HEK293 (cell line): ENCODE results near the gene DPH7.

Experiments used
- CTCF ChIA-PET: fragments of 350-600 bp; formaldehyde crosslinking; extraction: SDS; loops from one replicate; lab custom pipeline; 2021; ENCODE audit warnings: antibody characterized with exemption; lab: Yijun Ruan, JAX
- POLR2A ChIA-PET: fragments of 300-600 bp; formaldehyde crosslinking; extraction: SDS; loops from one replicate; lab custom pipeline; 2020; ENCODE audit warnings: antibody characterized with exemption, inconsistent platforms; lab: Yijun Ruan, JAX
- H3K27ac ChIP-seq: fragments of 200-500 bp; sonication (Bioruptor generic); 2 replicates; pipeline ENCODE4 v1.5.1; 2014; ENCODE audit warnings: low read depth, low read length, control low read depth, inconsistent platforms; ENCODE audit errors: extremely low read depth
- H3K36me3 ChIP-seq, 2 experiments: fragments of 200-500 bp in 1 of 2; sonication (Bioruptor generic) in 1 of 2; 1 replicate in 1 of 2; 2 replicates in 1 of 2; pipeline ENCODE4 v1.5.1; 2014 to 2017; ENCODE audit warnings: inconsistent platforms in 2 of 2, low read length in 2 of 2; ENCODE audit not compliant: control insufficient read depth in 2 of 2, insufficient read depth in 1 of 2
- H3K4me1 ChIP-seq: fragments of 200-500 bp; sonication (Bioruptor generic); 2 replicates; pipeline ENCODE4 v1.5.1; 2014; ENCODE audit warnings: mild to moderate bottlenecking, low read length, inconsistent platforms; ENCODE audit not compliant: control insufficient read depth, insufficient read depth
- H3K4me3 ChIP-seq: 2 replicates; pipeline ENCODE4 v1.5.1; 2011; ENCODE audit warnings: low read depth, mild to moderate bottlenecking, control low read depth, low read length, moderate library complexity
- H3K9me3 ChIP-seq: fragments of 200-500 bp; sonication (Bioruptor generic); 2 replicates; pipeline ENCODE4 v1.5.1; 2014; ENCODE audit warnings: low read depth, low read length, inconsistent platforms; ENCODE audit not compliant: control insufficient read depth, insufficient read depth
- KLF10 ChIP-seq: fragments of 450-650 bp; IDR thresholded peaks from 2 replicates; pipeline ENCODE4 v1.5.1; 2018; ENCODE audit warnings: missing biosample characterization, mild to moderate bottlenecking, missing genetic modification characterization
- SCRT1 ChIP-seq: fragments of 450-650 bp; formaldehyde crosslinking; IDR thresholded peaks from 2 replicates; pipeline ENCODE4 v1.5.1; 2016; ENCODE audit warnings: missing biosample characterization, missing genetic modification characterization, borderline replicate concordance
- SCRT2 ChIP-seq: fragments of 450-650 bp; formaldehyde crosslinking; IDR thresholded peaks from 2 replicates; pipeline ENCODE4 v1.5.1; 2016; ENCODE audit warnings: missing biosample characterization, missing genetic modification characterization
- ZNF211 ChIP-seq: fragments of 450-650 bp; formaldehyde crosslinking; IDR thresholded peaks from 2 replicates; pipeline ENCODE4 v1.5.1; 2016; ENCODE audit warnings: low read depth, missing biosample characterization, missing genetic modification characterization
- ZNF488 ChIP-seq: fragments of 450-650 bp; formaldehyde crosslinking; IDR thresholded peaks from 2 replicates; pipeline ENCODE4 v1.5.1; 2016; ENCODE audit warnings: missing biosample characterization, missing genetic modification characterization
- ZNF529 ChIP-seq: fragments of 450-650 bp; formaldehyde crosslinking; IDR thresholded peaks from 2 replicates; pipeline ENCODE4 v1.5.1; 2017; ENCODE audit warnings: missing genetic modification characterization, missing biosample characterization; ENCODE audit not compliant: insufficient replicate concordance
- ZNF658 ChIP-seq: fragments of 450-650 bp; formaldehyde crosslinking; IDR thresholded peaks from 2 replicates; pipeline ENCODE4; 2016; ENCODE audit warnings: missing biosample characterization, missing genetic modification characterization
- TF ChIP-seq, protein P1 (sequence below): fragments of 450-650 bp; formaldehyde crosslinking; IDR thresholded peaks from 2 replicates; pipeline ENCODE4 v1.5.1; 2016; ENCODE audit warnings: missing biosample characterization, missing genetic modification characterization
- TF ChIP-seq, protein P2 (sequence below): fragments of 450-650 bp; formaldehyde crosslinking; IDR thresholded peaks from 2 replicates; pipeline ENCODE4 v1.5.1; 2016; ENCODE audit warnings: missing biosample characterization, missing genetic modification characterization
- TF ChIP-seq, protein P3 (sequence below): fragments of 450-650 bp; formaldehyde crosslinking; IDR thresholded peaks from 2 replicates; pipeline ENCODE4 v1.5.1; 2017; ENCODE audit warnings: missing biosample characterization, missing genetic modification characterization
- TF ChIP-seq, protein P4 (sequence below): fragments of 450-650 bp; formaldehyde crosslinking; IDR thresholded peaks from 2 replicates; pipeline ENCODE4 v1.5.1; 2016; ENCODE audit warnings: missing biosample characterization, missing genetic modification characterization

The DPH7 gene

DNA sequence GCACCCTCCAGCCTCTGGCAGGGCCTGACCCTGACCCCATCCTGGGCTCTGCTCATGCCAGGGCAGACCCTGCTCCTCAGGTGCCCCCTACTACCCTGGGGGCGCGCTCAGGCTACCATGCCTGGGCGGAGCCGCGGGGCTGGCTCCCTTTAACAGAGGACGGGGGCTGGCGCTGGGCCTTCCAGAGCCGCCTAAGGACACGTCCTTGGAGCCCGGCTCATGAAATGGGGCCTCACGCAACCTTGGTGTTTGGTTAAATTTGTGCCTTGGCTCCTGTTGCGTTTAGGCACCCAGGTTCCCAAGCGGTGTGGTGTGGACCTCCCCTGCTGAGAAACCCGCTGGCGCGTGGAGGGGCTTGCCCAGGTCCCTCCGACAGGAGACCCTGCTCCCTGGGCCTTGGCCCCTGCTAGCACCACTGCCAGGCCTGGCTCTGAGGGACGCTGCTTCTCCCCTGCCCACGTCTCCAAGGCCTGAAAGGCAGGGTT, 36.7 kb upstream of the DPH7 start:
- Histone ChIP-seq H3K27ac (no peak overlapping the region; the same call in 1 of the 2 replicates), H3K9me3 (no peaks in the 10 kb centered on the region), H3K36me3 (peaks cover 0 to 38% of the 10 kb centered on the region in 2 experiments; a peak in 1 of 3 replicates), H3K4me1 (peaks cover 6% of the 10 kb centered on the region; the same call in 1 of the 2 replicates), H3K4me3 (no peak overlapping the region)
- CTCF ChIA-PET, result no interaction called here
- POLR2A ChIA-PET, result interaction anchor here (1.1 to 1.6 kb wide), 4 partner anchors 10 to 36 kb away, joined by 3 to 7 read pairs (median 4); partner anchors contain the start of genes ARRDC1 and ZMYND19
- no peak for TF ChIP-seq ZNF488 (tag by site-specific recombination)
- TF ChIP-seq, protein P1, sequence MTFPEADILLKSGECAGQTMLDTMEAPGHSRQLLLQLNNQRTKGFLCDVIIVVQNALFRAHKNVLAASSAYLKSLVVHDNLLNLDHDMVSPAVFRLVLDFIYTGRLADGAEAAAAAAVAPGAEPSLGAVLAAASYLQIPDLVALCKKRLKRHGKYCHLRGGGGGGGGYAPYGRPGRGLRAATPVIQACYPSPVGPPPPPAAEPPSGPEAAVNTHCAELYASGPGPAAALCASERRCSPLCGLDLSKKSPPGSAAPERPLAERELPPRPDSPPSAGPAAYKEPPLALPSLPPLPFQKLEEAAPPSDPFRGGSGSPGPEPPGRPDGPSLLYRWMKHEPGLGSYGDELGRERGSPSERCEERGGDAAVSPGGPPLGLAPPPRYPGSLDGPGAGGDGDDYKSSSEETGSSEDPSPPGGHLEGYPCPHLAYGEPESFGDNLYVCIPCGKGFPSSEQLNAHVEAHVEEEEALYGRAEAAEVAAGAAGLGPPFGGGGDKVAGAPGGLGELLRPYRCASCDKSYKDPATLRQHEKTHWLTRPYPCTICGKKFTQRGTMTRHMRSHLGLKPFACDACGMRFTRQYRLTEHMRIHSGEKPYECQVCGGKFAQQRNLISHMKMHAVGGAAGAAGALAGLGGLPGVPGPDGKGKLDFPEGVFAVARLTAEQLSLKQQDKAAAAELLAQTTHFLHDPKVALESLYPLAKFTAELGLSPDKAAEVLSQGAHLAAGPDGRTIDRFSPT, result no peak
- TF ChIP-seq ZNF529 (tag by site-specific recombination), result no peak
- no peak for TF ChIP-seq ZNF658

DNA sequence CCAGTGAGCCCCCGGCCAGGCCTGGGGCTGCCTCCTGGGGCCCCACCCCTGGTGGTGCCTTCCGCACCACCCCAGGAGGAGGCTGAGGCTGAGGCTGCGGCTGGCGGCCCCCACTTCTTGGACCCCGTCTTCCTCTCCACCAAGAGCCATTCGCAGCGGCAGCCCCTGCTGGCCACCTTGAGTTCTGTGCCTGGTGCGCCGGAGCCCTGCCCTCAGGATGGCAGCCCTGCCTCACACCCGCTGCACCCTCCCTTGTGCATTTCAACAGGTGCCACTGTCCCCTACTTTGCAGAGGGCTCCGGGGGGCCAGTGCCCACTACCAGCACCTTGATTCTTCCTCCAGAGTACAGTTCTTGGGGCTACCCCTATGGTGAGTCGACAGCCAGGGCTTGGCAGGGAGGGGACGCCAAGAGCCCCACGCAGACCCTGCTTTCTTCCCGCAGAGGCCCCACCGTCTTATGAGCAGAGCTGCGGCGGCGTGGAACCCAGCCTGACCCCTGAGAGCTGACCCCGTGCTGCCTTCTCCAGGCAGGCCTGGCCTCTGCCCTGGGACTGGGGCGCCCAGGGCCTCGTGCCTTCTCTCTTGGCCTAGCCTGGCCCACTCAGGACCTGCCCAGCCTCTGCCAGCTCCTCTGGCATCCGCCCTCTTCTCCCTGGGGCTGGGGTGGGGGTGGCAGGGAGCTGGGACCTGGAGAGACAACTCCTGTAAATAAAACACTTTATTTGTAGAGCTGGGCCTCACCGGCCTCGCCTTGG, 36.1 kb upstream of the DPH7 start:
- ChIA-PET CTCF (interaction anchor here (3.0 kb wide), 1 partner anchor 33 kb away, joined by 16 read pairs; no protein-coding TSS in a partner anchor), POLR2A (interaction anchor here (1.1 to 1.6 kb wide), 4 partner anchors 10 to 35 kb away, joined by 3 to 7 read pairs (median 4); partner anchors contain the start of genes ARRDC1 and ZMYND19)
- Histone ChIP-seq H3K4me1 (peaks cover 6% of the 10 kb centered on the region; the same call in 1 of the 2 replicates), H3K9me3 (no peaks in the 10 kb centered on the region), H3K4me3 (no peak overlapping the region), H3K36me3 (peaks cover 0 to 38% of the 10 kb centered on the region in 2 experiments; a peak in 1 of 3 replicates), H3K27ac (no peak overlapping the region)
- TF ChIP-seq, protein P2, sequence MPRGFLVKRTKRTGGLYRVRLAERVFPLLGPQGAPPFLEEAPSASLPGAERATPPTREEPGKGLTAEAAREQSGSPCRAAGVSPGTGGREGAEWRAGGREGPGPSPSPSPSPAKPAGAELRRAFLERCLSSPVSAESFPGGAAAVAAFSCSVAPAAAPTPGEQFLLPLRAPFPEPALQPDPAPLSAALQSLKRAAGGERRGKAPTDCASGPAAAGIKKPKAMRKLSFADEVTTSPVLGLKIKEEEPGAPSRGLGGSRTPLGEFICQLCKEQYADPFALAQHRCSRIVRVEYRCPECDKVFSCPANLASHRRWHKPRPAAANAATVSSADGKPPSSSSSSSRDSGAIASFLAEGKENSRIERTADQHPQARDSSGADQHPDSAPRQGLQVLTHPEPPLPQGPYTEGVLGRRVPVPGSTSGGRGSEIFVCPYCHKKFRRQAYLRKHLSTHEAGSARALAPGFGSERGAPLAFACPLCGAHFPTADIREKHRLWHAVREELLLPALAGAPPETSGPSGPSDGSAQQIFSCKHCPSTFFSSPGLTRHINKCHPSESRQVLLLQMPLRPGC, result no peak
- peak; percentile 85 for TF ChIP-seq SCRT2
- no peak for TF ChIP-seq KLF10 (tag by site-specific recombination)
- TF ChIP-seq, protein P3, sequence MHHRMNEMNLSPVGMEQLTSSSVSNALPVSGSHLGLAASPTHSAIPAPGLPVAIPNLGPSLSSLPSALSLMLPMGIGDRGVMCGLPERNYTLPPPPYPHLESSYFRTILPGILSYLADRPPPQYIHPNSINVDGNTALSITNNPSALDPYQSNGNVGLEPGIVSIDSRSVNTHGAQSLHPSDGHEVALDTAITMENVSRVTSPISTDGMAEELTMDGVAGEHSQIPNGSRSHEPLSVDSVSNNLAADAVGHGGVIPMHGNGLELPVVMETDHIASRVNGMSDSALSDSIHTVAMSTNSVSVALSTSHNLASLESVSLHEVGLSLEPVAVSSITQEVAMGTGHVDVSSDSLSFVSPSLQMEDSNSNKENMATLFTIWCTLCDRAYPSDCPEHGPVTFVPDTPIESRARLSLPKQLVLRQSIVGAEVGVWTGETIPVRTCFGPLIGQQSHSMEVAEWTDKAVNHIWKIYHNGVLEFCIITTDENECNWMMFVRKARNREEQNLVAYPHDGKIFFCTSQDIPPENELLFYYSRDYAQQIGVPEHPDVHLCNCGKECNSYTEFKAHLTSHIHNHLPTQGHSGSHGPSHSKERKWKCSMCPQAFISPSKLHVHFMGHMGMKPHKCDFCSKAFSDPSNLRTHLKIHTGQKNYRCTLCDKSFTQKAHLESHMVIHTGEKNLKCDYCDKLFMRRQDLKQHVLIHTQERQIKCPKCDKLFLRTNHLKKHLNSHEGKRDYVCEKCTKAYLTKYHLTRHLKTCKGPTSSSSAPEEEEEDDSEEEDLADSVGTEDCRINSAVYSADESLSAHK (tag by site-specific recombination), result no peak
- TF ChIP-seq, protein P4, sequence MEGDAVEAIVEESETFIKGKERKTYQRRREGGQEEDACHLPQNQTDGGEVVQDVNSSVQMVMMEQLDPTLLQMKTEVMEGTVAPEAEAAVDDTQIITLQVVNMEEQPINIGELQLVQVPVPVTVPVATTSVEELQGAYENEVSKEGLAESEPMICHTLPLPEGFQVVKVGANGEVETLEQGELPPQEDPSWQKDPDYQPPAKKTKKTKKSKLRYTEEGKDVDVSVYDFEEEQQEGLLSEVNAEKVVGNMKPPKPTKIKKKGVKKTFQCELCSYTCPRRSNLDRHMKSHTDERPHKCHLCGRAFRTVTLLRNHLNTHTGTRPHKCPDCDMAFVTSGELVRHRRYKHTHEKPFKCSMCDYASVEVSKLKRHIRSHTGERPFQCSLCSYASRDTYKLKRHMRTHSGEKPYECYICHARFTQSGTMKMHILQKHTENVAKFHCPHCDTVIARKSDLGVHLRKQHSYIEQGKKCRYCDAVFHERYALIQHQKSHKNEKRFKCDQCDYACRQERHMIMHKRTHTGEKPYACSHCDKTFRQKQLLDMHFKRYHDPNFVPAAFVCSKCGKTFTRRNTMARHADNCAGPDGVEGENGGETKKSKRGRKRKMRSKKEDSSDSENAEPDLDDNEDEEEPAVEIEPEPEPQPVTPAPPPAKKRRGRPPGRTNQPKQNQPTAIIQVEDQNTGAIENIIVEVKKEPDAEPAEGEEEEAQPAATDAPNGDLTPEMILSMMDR (tag by site-specific recombination), result peak; percentile 28
- TF ChIP-seq SCRT1 (tag by site-specific recombination), result peak; percentile 51; the same call in 1 of the 2 replicates
- no peak for TF ChIP-seq ZNF211 (tag by site-specific recombination)
